Mesenchymal stem cell (in vitro differentiated cells and primary cell): ENCODE data around the gene NTN5.

Experiments used
- DNase-seq: peaks from one replicate; pipeline ENCODE4 v3.0.0-alpha.2; 2013
- H2AFZ ChIP-seq: one replicate; pipeline ENCODE4 v1.6.1; 2013; ENCODE audit warnings: low read depth, mild to moderate bottlenecking, control low read depth, inconsistent platforms, low read length, moderate library complexity
- H2AK5ac ChIP-seq: 2 replicates; pipeline ENCODE4 v1.6.1; 2013; ENCODE audit warnings: low read length, moderate library complexity, mild to moderate bottlenecking, inconsistent platforms; ENCODE audit not compliant: severe bottlenecking
- H2BK120ac ChIP-seq: one replicate; pipeline ENCODE4 v1.6.1; 2013; ENCODE audit warnings: low read depth, mild to moderate bottlenecking, inconsistent platforms, low read length, moderate library complexity
- H2BK12ac ChIP-seq, 2 experiments: one replicate each; pipeline ENCODE4 v1.6.1; 2013; ENCODE audit warnings: inconsistent platforms in 2 of 2, low read length in 2 of 2, mild to moderate bottlenecking in 2 of 2, moderate library complexity in 2 of 2, control low read depth in 1 of 2
- H2BK15ac ChIP-seq: one replicate; pipeline ENCODE4 v1.6.1; 2013; ENCODE audit warnings: mild to moderate bottlenecking, low read depth, inconsistent platforms; ENCODE audit not compliant: poor library complexity, severe bottlenecking
- H2BK5ac ChIP-seq: 2 replicates; pipeline ENCODE4 v1.6.1; 2013; ENCODE audit warnings: low read depth, mild to moderate bottlenecking, low read length, control low read depth, inconsistent platforms; ENCODE audit not compliant: poor library complexity, severe bottlenecking
- H3K14ac ChIP-seq, 2 experiments: one replicate each; pipeline ENCODE4 v1.6.1; 2013; ENCODE audit warnings: inconsistent platforms in 2 of 2, low read length in 2 of 2, control low read depth in 1 of 2, mild to moderate bottlenecking in 1 of 2, moderate library complexity in 1 of 2
- H3K18ac ChIP-seq, 2 experiments: one replicate each; pipeline ENCODE4 v1.6.1; 2013; ENCODE audit warnings: inconsistent platforms in 2 of 2, low read length in 2 of 2, control low read depth in 1 of 2, low read depth in 1 of 2, mild to moderate bottlenecking in 1 of 2
- H3K23ac ChIP-seq, 2 experiments: one replicate each; pipeline ENCODE4 v1.6.1; 2013; ENCODE audit warnings: inconsistent platforms in 2 of 2, low read length in 2 of 2, mild to moderate bottlenecking in 2 of 2, moderate library complexity in 2 of 2, control low read depth in 1 of 2
- H3K27ac ChIP-seq: 2 replicates; pipeline ENCODE4 v1.5.1; 2013; ENCODE audit warnings: mild to moderate bottlenecking, moderate library complexity, low read length, control low read depth, inconsistent platforms; ENCODE audit not compliant: poor library complexity, severe bottlenecking
- H3K27me3 ChIP-seq, 2 experiments: 2 replicates each; pipeline versions ENCODE4 v1.6.1 to v1.7.0; 2013; ENCODE audit warnings: low read length in 2 of 2, mild to moderate bottlenecking in 2 of 2, moderate library complexity in 2 of 2, control low read depth in 1 of 2, inconsistent platforms in 1 of 2; ENCODE audit not compliant: control insufficient read depth in 1 of 2, insufficient read depth in 1 of 2
- H3K36me3 ChIP-seq, 2 experiments: 2 replicates each; pipeline versions ENCODE4 v1.6.1 to v1.7.0; 2013; ENCODE audit warnings: low read length in 2 of 2, control low read depth in 1 of 2, inconsistent platforms in 1 of 2, low read depth in 1 of 2, mild to moderate bottlenecking in 1 of 2; ENCODE audit not compliant: insufficient read depth in 2 of 2, control insufficient read depth in 1 of 2
- H3K4ac ChIP-seq, 2 experiments: one replicate each; pipeline ENCODE4 v1.6.1; 2013; ENCODE audit warnings: inconsistent platforms in 2 of 2, low read length in 2 of 2, mild to moderate bottlenecking in 2 of 2, moderate library complexity in 2 of 2, control low read depth in 1 of 2, low read depth in 1 of 2
- H3K4me1 ChIP-seq: 2 replicates; pipeline ENCODE4 v1.6.1; 2013; ENCODE audit warnings: low read depth, low read length, control low read depth; ENCODE audit not compliant: control insufficient read depth, insufficient read depth
- H3K4me2 ChIP-seq: 2 replicates; pipeline ENCODE4 v1.6.1; 2013; ENCODE audit warnings: low read length, mild to moderate bottlenecking, inconsistent platforms; ENCODE audit not compliant: poor library complexity, severe bottlenecking
- H3K4me3 ChIP-seq, 2 experiments: 2 replicates each; pipeline versions ENCODE4 v1.5.1 to v1.7.0; 2013; ENCODE audit warnings: low read length in 2 of 2, mild to moderate bottlenecking in 2 of 2, control low read depth in 1 of 2, low read depth in 1 of 2; ENCODE audit not compliant: insufficient read depth in 1 of 2
- H3K79me1 ChIP-seq: replicated peaks from 2 replicates; pipeline ENCODE4 v1.6.1; 2013; ENCODE audit warnings: mild to moderate bottlenecking, control low read depth, low read length, inconsistent platforms; ENCODE audit not compliant: poor library complexity, severe bottlenecking
- H3K9ac ChIP-seq: 2 replicates; pipeline ENCODE4 v1.7.0; 2013; ENCODE audit warnings: mild to moderate bottlenecking, low read length, moderate library complexity
- H3K9me3 ChIP-seq: 2 replicates; pipeline ENCODE4 v1.7.0; 2013; ENCODE audit warnings: mild to moderate bottlenecking, low read length; ENCODE audit not compliant: control insufficient read depth
- H4K8ac ChIP-seq: one replicate; pipeline ENCODE4 v1.6.1; 2013; ENCODE audit warnings: inconsistent platforms, mild to moderate bottlenecking, low read length, moderate library complexity
- H4K91ac ChIP-seq: one replicate; pipeline ENCODE4 v1.6.1; 2013; ENCODE audit warnings: mild to moderate bottlenecking, low read length, inconsistent platforms
- WGBS: methylation state at CpG from one replicate; pipeline ENCODE4 v1.1.7; 2013; ENCODE audit warnings: mixed read lengths; 5-methylcytosine and 5-hydroxymethylcytosine counted together

The NTN5 gene

GRCh38 chr19:48656840-48657474 lies 15.9 kb downstream of the NTN5 start:
- Histone ChIP-seq H3K4ac (peak overlapping the region in 1 of 2 experiments; percentile 60), H3K36me3 (no peaks in the 10 kb centered on the region), H3K9ac (no peak overlapping the region), H3K27ac (peak overlapping the region; percentile 69), H3K27me3 (peaks cover 0 to 3% of the 10 kb centered on the region in 2 experiments), H2BK15ac (no peak overlapping the region), H2BK5ac (peak overlapping the region; percentile 74), H3K4me1 (peaks cover 21% of the 10 kb centered on the region), H3K79me1 (no peaks in the 10 kb centered on the region), H3K18ac (no peak overlapping the region), H3K23ac (no peak overlapping the region), H3K14ac (no peak overlapping the region), H2AK5ac (no peak overlapping the region), H3K9me3 (no peaks in the 10 kb centered on the region), H2AFZ (no peak overlapping the region), H2BK12ac (peak overlapping the region in 1 of 2 experiments; percentile 73), H4K8ac (no peak overlapping the region), H4K91ac (no peak overlapping the region), H3K4me3 (peak overlapping the region in 1 of 2 experiments; percentile 35), H3K4me2 (peak overlapping the region; percentile 17), H2BK120ac (no peak overlapping the region)
- WGBS: 34% methylated on average over 13 of the region's 16 CpGs
- peak; percentile 87 for DNase-seq

GRCh38 chr19:48654299-48655059 lies 18.3 kb downstream of the NTN5 start:
- Histone ChIP-seq H2BK120ac (no peak overlapping the region), H3K14ac (no peak overlapping the region), H3K18ac (peak overlapping the region in 1 of 2 experiments; percentile 4), H2BK12ac (peak overlapping the region in 1 of 2 experiments; percentile 15), H3K36me3 (no peaks in the 10 kb centered on the region), H2AK5ac (no peak overlapping the region), H3K4ac (no peak overlapping the region), H3K23ac (no peak overlapping the region), H3K4me3 (no peak overlapping the region), H2BK15ac (no peak overlapping the region), H3K27ac (no peak overlapping the region), H4K8ac (peak overlapping the region; percentile 55), H3K4me1 (peaks cover 18% of the 10 kb centered on the region), H3K9ac (no peak overlapping the region), H3K4me2 (no peak overlapping the region), H3K27me3 (peaks cover 0 to 3% of the 10 kb centered on the region in 2 experiments), H3K9me3 (no peaks in the 10 kb centered on the region), H2AFZ (no peak overlapping the region), H3K79me1 (no peaks in the 10 kb centered on the region), H2BK5ac (no peak overlapping the region), H4K91ac (no peak overlapping the region)
- DNase-seq: no peak
- 75% methylated on average over 11 of the region's 11 CpGs for WGBS

GRCh38 chr19:48651683-48652048 lies 21.2 kb downstream of the NTN5 start:
- WGBS: 89% methylated on average over 5 of the region's 5 CpGs
- H3K4me3 ChIP-seq: no peak overlapping the region
- no peak overlapping the region for H3K9ac ChIP-seq
- no peak overlapping the region for H3K4me2 ChIP-seq
- H3K27ac ChIP-seq: no peak overlapping the region
- DNase-seq: no peak
- no peak overlapping the region for H3K23ac ChIP-seq
- H3K36me3 ChIP-seq: no peaks in the 10 kb centered on the region
- H3K14ac ChIP-seq: no peak overlapping the region
- no peak overlapping the region for H4K91ac ChIP-seq
- no peak overlapping the region for H2BK15ac ChIP-seq
- H3K4me1 ChIP-seq: peaks cover 17% of the 10 kb centered on the region
- no peak overlapping the region for H2AFZ ChIP-seq
- H3K4ac ChIP-seq: no peak overlapping the region
- no peak overlapping the region for H2AK5ac ChIP-seq
- peaks cover 0 to 3% of the 10 kb centered on the region in 2 experiments for H3K27me3 ChIP-seq
- H3K79me1 ChIP-seq: no peaks in the 10 kb centered on the region
- H2BK120ac ChIP-seq: no peak overlapping the region
- H2BK12ac ChIP-seq: no peak overlapping the region
- H3K9me3 ChIP-seq: no peaks in the 10 kb centered on the region
- peak overlapping the region; percentile 7 for H4K8ac ChIP-seq
- H3K18ac ChIP-seq: no peak overlapping the region
- no peak overlapping the region for H2BK5ac ChIP-seq

GRCh38 chr19:48650974-48651682 lies 21.7 kb downstream of the NTN5 start:
- Histone ChIP-seq H3K4ac (no peak overlapping the region), H3K79me1 (no peaks in the 10 kb centered on the region), H3K9ac (no peak overlapping the region), H2AK5ac (no peak overlapping the region), H4K8ac (no peak overlapping the region), H3K27me3 (peaks cover 0 to 3% of the 10 kb centered on the region in 2 experiments), H3K9me3 (no peaks in the 10 kb centered on the region), H3K4me2 (no peak overlapping the region), H3K27ac (no peak overlapping the region), H3K18ac (peak overlapping the region in 1 of 2 experiments; percentile 12), H3K36me3 (no peaks in the 10 kb centered on the region), H3K4me3 (no peak overlapping the region), H3K23ac (no peak overlapping the region), H2BK5ac (no peak overlapping the region), H4K91ac (no peak overlapping the region), H2AFZ (no peak overlapping the region), H2BK15ac (no peak overlapping the region), H3K4me1 (peaks cover 16% of the 10 kb centered on the region), H2BK120ac (no peak overlapping the region), H3K14ac (no peak overlapping the region), H2BK12ac (peak overlapping the region in 1 of 2 experiments; percentile 63)
- WGBS: 84% methylated on average over 9 of the region's 12 CpGs
- no peak for DNase-seq
